ENCODE data around the gene SELENOV.

DNA sequence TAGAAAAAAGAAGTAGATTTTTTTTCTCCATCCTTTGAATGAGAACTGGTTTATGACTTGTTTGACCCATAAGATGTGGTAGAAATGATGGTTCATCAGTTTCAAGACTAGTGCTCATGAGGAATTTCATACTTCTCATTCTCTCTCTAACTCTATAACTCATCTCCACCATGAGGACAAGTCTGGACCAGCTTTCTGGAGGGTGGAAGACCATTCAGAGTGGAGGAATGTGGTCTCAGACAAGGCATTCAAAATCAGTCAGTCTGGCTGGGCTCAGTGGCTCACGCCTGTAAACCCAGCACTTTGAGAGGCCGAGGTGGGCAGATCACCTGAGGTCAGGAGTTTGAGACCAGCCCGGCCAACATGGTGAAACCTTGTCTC lies 28.5 kb downstream of the SELENOV start:
- TF ChIP-seq ZNF701 (tag by site-specific recombination; IDR thresholded peaks at IDR 0.05), result no peak
- no peak for TF ChIP-seq REPIN1 (tag by site-specific recombination; IDR thresholded peaks at IDR 0.05; ENCODE audit: low read depth)
